Activated CD8-positive, alpha-beta memory T cell treated with anti-CD3 and anti-CD28 coated beads for 4 hours (primary cell): ENCODE measurements around the gene NPTN.
"Not testable (repeated sequence)": the region's sequence is repeated elsewhere in the genome, so short reads cannot be mapped to it uniquely, and the experiment has no call there.

Source experiments
- DNase-seq, 2 donors: peaks; one replicate each; pipeline ENCODE4 v3.0.0-alpha.2; 2020; ENCODE audit warnings: low read depth in 2 of 2

The NPTN gene

DNA sequence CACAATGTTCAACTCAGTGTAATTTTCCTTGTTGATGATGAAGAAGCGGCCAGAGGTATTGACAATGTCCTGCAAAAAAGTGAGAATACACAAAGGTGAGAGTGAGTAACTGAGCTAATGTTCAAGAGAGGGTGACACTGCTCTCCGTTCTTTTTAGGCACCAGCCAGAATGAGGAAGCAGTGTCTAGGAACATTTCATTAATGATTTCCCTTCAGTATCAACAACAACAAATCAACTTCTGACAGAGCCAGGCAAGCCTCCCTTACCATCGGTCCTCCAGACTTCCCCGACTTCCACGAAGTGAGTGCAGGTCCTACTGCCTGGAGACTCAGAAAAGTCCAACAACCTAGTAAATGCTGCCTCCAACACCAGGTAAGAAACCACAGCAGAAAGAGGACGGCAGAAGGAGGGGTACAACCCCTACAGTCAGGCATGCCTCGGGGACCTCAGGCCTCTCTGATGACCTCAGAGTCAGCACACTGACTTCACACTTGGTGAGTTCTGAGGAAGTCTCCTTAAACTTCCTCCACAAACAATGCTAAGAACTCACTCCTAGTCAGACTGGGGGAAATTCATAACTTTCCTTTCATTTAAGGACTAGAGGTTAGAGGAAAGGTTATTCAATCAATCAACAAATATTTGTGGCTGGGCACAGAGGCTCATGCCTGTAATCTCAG lies 62.7 kb downstream of the NPTN start:
- DNase-seq: no peak

DNA sequence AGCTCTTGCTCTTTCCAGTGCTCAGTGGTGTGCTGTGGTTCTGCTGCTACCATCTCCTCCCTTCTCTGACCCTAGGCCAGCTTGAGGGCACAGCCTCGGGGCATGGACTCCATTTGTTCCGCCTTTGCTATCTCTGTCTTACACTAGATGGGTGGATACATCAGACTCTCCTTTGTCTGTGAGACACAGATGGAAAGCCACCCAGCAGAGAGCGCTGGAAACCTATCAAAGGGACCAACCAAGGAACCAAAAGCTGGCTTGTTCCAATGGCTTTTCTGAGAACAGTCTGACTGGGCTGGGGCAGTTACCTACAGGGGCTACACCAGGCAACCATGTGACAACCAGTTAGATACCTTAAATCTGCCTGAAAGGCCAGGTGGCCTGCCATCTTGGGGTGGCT lies 63.8 kb downstream of the NPTN start:
- no peak for DNase-seq

- no peak for DNase-seq
These were observed 64.5 kb downstream of the NPTN start for GRCh38 chr15:73568564-73569280.

DNA sequence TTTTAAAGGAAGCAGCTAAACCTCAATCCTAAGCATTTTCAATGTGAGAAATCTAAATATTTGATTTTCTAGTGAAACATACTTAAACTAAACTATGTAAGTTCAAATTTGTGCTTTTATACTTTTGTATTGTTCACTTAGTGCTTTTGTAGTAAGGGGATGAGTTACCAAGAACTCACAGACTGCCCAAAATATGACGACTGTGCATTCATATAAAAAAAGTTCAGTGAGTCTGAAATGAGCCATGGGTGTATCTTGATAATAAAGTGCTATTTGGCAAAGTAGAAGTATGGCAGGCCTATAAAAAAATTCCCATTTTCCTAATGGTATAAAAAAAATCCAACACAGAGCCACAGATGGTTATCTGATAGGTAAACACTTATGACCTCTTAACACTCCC lies 66.2 kb downstream of the NPTN start:
- no peak for DNase-seq

DNA sequence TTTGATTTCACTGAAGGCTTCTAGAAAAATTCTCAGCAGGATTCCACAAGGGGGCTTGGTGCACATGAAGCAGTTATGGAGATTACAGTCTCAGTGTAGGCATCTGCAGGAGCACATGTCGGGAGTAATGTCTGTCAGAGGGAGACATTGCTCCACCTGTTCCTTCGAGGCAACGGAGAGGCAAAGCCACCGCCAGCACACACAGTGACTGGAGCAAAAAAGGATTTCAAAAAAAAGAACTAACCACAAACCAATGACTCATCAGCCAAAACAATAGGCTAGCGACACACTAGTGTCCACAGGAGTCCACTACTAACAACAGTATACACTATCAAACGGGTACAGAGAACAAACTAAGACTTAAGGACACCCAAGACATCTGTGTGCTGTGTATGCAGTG lies 68.9 kb downstream of the NPTN start:
- no peak for DNase-seq

DNA sequence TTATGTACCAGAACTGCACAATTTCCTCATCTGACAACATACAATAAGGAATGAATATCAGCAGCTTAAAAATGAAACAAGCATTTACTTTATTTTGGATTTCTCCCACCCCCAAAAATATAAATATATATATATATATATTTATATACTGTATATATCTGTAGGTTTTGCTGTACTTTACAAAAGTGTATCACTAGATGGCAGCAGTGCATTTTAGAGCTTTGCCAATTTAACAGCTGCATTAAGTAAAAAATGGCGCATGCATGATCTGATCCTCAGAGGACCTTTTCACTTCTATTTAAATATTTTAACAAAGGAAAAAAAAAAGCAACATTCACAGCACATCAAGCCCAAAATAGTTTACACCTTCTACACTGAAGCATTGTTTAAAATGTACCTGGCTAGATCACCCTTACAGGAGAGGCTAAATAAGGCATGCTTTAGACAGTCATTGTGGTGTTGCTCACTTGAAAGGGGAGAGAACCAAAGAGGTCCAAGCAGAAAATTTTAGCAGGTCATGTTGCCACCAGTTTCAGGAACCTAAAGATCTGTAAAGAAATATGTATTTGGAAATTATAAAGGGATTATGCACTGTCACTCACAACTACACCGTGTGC lies 72.6 kb downstream of the NPTN start:
- DNase-seq: no peak

GRCh38 chr15:73558529-73558928 lies 74.7 kb downstream of the NPTN start:
- DNase-seq: no peak

DNA sequence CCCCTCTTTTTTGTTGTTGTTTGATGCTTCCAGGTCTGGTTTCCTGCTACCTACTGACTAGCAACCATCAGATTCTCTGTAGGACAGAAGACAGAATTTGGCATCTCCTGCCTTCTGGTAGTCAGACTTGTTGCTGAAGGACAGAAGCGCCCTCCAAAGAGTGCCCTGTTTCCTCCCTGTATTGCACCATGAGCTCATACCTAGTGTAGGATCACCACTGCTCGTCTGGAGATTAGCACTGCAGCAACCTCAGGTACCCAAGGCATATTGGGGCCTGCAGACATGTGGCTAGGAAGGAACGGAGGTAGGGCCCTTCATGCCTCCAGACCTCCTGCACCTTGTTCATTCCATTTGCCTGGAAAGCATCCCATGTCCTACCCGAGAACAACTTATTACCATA lies 78.1 kb downstream of the NPTN start:
- DNase-seq: no peak

DNA sequence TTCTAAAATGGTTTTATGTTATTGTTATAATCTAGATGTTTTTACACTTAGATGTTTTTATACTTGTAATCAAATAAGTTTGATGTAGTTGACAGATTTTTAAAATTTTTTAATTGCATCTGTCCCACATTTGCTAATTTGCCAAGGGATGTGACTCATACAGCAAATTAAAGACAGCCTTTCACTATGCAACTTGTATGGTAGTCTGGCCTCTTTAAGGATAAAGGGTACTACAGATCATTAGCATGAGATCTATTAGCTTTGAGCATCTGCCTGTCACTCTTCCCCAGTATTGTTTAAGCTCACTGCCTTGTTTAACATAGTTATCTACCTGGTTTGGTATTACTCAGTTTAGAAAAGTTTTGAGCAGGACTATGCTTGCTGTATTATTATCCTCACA lies 83.0 kb downstream of the NPTN start:
- no peak for DNase-seq

DNA sequence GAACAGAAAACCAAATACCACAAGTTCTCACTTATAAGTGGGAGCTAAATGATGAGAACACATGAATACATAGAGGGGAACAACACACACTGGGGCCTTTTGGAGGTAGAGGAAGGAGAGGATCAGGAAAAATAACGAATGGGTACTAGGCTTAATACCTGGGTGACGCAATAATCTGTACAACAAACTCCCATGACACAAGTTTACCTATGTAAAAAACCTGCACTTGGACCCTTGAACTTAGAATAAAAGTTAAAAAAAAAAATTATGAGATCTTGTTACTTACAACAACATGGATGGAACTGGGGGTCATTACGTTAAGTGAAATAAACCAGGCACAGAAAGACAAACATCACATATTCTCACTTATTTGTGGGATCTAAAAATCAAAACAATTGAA lies 84.3 kb downstream of the NPTN start:
- not testable (repeated sequence) for DNase-seq

DNA sequence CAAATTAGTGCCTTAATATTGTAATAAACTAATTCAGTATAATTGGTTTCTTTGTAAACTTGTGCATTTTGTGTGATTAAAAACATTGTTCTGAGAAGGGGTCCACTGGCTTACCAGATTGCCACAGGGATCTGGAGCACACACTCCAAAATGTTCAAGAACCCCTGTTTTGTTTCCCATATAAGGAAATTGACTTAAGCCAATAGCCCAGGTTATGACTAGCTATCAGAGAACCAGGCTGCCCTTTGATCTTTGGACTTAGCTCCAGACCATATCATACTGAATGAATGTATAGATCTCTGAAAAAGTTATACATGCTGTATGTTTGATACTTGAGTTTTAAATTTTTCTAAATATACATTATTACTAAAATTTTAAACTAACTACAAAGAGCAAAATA lies 91.7 kb downstream of the NPTN start:
- DNase-seq: no peak

DNA sequence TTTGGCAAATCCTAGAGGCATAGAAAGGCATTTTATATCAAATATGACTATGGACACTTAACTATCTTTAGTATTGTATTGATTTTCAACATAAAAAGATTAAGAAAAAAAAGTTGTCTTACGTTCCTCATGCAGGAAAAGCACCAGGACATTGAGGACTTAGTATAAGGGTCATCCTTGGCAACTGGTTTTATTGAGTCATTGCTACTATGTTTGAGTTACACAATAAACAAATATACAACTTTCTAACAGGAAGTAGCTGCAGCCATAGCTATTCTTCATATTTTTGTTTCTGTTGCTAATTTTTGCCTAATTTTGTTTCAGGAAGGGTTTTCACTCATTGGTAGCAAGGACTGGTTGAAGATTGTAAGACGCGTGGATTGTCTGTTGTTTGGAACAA lies 93.0 kb downstream of the NPTN start:
- no peak for DNase-seq

- DNase-seq: no peak
These were observed 93.7 kb downstream of the NPTN start for GRCh38 chr15:73539212-73540128.

DNA sequence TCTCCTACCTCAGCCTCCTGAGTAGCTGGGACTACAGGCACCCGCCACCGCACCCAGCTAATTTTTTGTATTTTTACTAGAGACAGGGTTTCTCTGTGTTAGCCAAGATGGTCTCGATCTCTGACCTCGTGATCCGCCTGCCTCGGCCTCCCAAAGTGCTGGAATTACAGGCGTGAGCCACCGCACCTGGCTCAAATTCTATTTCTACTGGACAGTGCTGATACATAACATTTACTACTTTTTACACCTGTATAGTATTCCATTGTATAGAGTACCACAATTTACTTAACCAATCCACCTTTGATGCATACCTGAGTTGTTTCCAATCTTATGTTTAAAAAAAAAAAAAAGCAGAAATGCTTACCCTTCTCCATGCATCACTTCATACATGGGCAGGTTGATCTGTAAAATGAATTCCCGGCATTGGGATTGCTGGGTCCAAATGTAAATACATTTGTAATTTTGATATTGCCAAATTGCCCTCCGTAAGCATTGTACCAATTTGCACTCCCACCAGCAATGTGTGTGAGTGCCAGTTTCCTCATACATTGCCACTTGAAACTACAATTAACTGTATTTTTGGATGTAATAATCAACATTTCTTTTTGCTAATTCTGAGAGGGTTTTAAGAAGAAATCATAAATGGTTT lies 94.5 kb downstream of the NPTN start:
- DNase-seq: no peak

DNA sequence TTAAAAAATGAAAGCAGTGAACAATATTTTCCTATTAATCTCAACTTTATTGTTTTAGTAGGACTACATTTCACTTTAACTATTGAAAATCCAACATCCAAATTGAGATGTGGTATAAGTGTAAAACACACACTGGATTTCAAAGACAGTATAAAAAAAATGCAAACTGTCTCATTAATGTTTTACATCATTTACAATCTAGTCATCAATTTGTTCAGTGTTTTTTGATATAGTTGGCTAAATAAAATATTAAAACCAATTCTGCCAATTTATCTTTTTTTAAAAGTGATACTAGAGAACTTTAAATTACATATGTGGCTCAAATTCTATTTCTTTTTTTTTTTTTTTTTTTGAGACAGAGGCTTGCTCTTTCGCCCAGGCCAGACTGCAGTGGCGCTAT lies 95.1 kb downstream of the NPTN start:
- DNase-seq: no peak

DNA sequence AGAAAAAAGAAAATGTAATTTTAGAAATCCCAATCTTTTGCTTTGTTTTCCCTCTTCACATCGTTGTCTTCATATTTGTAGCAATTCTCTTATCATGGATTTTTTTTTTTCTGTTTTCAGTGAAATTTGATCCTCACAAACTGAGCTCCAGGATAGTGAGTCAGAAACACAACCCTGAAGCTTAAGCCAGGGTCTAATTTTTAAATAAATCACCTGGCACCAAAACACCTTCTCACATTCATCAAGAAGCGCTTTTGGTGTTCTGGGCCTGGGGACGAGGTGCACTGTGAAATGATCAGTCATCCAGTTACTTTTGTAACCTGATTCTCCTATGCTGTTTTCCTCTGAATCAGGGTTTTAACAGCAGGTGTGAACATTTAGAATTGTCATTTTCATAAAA lies 102.5 kb downstream of the NPTN start:
- no peak for DNase-seq

DNA sequence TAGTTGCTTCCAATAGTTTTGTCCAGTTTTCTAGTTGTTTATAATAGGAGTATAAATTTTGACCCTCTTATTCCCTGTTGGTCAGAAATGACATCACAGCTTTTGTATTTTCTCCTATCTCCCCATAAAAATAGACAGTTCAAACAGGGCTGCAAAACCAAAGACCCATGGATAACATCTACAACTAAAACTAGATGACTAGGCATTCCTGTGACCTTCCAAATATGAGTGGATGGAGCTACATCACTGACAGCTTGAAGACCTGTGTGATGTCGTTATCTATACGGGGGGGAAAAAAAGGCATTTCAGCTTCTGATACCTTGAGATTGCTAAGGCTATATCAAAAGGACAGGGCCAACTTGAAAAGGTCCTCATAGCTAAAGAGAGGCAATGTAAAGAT lies 105.6 kb downstream of the NPTN start:
- DNase-seq: no peak

- no peak for DNase-seq
These were observed 108.3 kb downstream of the NPTN start for GRCh38 chr15:73524919-73525318.

DNA sequence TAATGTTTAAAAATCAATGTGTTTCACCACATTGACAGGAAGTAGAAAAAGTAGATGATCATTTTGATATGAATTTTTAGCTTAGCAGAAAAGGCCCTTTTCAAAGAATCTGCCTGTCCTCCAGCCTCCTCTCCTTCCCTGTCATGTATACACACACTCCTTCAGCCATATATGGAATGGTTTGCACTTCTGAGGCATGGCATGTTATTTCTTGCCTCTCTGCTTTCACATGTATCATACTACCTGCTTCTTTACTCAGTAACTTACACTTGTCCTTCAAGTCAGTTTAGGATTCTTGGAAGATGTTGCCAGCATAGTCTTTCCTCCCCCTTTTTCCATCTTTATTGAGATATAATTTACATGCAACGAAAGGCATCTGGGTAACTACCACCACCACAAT lies 111.2 kb downstream of the NPTN start:
- DNase-seq: no peak

GRCh38 chr15:73518876-73519733 lies 114.1 kb downstream of the NPTN start:
- no peak for DNase-seq
